Peyer's patch (tissue), 4 donors: ENCODE measurements around the gene MARK4. TPM values are rescaled to one million over a fixed set of nuclear protein-coding genes. Genes with fewer than 3 reads are reported as not detected.

ENCODE experiments used
- DNase-seq, 3 donors: peaks; one replicate each; pipeline ENCODE4 v3.0.0-alpha.2; 2017 to 2019
- H3K27ac ChIP-seq, 4 donors: fragments of 200-600 bp; sonication (generic); one replicate each; pipeline ENCODE4 v1.5.1; 2016 to 2019
- H3K27me3 ChIP-seq, 2 donors: fragments of 200-600 bp; sonication (generic); one replicate each; pipeline ENCODE4 v1.5.1; 2019
- H3K36me3 ChIP-seq, 3 donors: fragments of 200-600 bp; sonication (generic); one replicate each; pipeline ENCODE4 v1.5.1; 2016 to 2019
- H3K4me1 ChIP-seq, 4 donors: fragments of 200-600 bp; sonication (generic); one replicate each; pipeline ENCODE4 v1.5.1; 2016 to 2019
- H3K4me3 ChIP-seq, 4 donors: fragments of 200-600 bp; sonication (generic); 1 replicate in 3 of 4; 2 replicates in 1 of 4; pipeline ENCODE4 v1.5.1; 2016 to 2019; ENCODE audit warnings: mild to moderate bottlenecking in 1 of 4
- H3K9me3 ChIP-seq, 4 donors: fragments of 200-600 bp; sonication (generic); one replicate each; pipeline ENCODE4 v1.5.1; 2016 to 2019; ENCODE audit warnings: mild to moderate bottlenecking in 1 of 4
- CTCF ChIP-seq, 6 experiments: fragments of 450-650 bp in 4 of 6; fragments of 200-600 bp in 2 of 6; sonication (generic) in 1 of 6; IDR thresholded peaks; one replicate each; pipeline ENCODE4 v1.5.1; 2017 to 2019; ENCODE audit warnings: antibody characterized with exemption in 6 of 6, mild to moderate bottlenecking in 3 of 6, moderate library complexity in 1 of 6
- POLR2A ChIP-seq, 2 donors: fragments of 450-650 bp; IDR thresholded peaks; one replicate each; pipeline ENCODE4 v1.5.1; 2017; ENCODE audit warnings: antibody characterized with exemption in 2 of 2, mild to moderate bottlenecking in 2 of 2, moderate library complexity in 2 of 2
- total RNA-seq, 4 donors: library from RNA; depleted of rRNA; stranded (reverse); fragments of >200 nt; gene quantifications; one replicate each; pipeline ENCODE4 v1.1.0, GENCODE V29; 2016

The MARK4 gene
- total RNA-seq, 4 donors from 2014 or later = 8.1 to 63.5 (median 23.4) TPM

- Histone ChIP-seq H3K9me3 (no peaks in the 10 kb centered on the region), H3K4me1 (peaks cover 0 to 6% (median 0%) of the 10 kb centered on the region in 4 donors), H3K27me3 (peaks cover 0 to 7% of the 10 kb centered on the region in 2 donors), H3K4me3 (no peak overlapping the region), H3K36me3 (no peaks in the 10 kb centered on the region), H3K27ac (no peak overlapping the region)
- TF ChIP-seq POLR2A (IDR thresholded peaks at IDR 0.05) = no peak
- no peak for TF ChIP-seq CTCF (IDR thresholded peaks at IDR 0.05)
- no peak for DNase-seq
These were observed 70.1 kb downstream of the MARK4 start for GRCh38 chr19:45320997-45321775.

- no peak overlapping the region for H3K4me3 ChIP-seq
- DNase-seq = no peak
- no peaks in the 10 kb centered on the region for H3K9me3 ChIP-seq
- no peaks in the 10 kb centered on the region for H3K36me3 ChIP-seq
- no peak overlapping the region for H3K27ac ChIP-seq
- peaks cover 0 to 6% (median 0%) of the 10 kb centered on the region in 4 donors for H3K4me1 ChIP-seq
- TF ChIP-seq CTCF (IDR thresholded peaks at IDR 0.05) (no peak), POLR2A (IDR thresholded peaks at IDR 0.05) (no peak)
- peaks cover 0 to 7% of the 10 kb centered on the region in 2 donors for H3K27me3 ChIP-seq
These were observed 70.8 kb downstream of the MARK4 start for GRCh38 chr19:45321848-45322247.

GRCh38 chr19:45322311-45322710 is 71.2 kb downstream of the MARK4 start:
- Histone ChIP-seq H3K4me3 (no peak overlapping the region), H3K4me1 (peaks cover 0 to 6% (median 0%) of the 10 kb centered on the region in 4 donors), H3K27me3 (peaks cover 0 to 7% of the 10 kb centered on the region in 2 donors), H3K27ac (no peak overlapping the region), H3K36me3 (no peaks in the 10 kb centered on the region), H3K9me3 (no peaks in the 10 kb centered on the region)
- no peak for DNase-seq
- TF ChIP-seq POLR2A (IDR thresholded peaks at IDR 0.05) (no peak), CTCF (IDR thresholded peaks at IDR 0.05) (no peak)

GRCh38 chr19:45322744-45323281 is 71.7 kb downstream of the MARK4 start, which contains the start of gene CKM:
TSS of gene CKM (minus strand) at chr19:45322875. CDS start at chr19:45319713, 3,162 bp downstream.
- no peak within 1 kb of the TSS for H3K27ac ChIP-seq
- H3K4me3 ChIP-seq = peak within 1 kb of the TSS in 2 of 4 donors; percentile 11 to 12
- H3K9me3 ChIP-seq = no peaks in the 10 kb centered on the region
- no peaks in the 10 kb centered on the region for H3K36me3 ChIP-seq
- H3K4me1 ChIP-seq = peaks cover 0 to 6% (median 0%) of the 10 kb centered on the region in 4 donors
- DNase-seq = no peak
- peaks cover 0 to 7% of the 10 kb centered on the region in 2 donors for H3K27me3 ChIP-seq
- no peak for TF ChIP-seq CTCF (IDR thresholded peaks at IDR 0.05)
- no peak for TF ChIP-seq POLR2A (IDR thresholded peaks at IDR 0.05)

GRCh38 chr19:45323671-45324081 is 72.6 kb downstream of the MARK4 start:
- Histone ChIP-seq H3K4me1 (peaks cover 0 to 6% (median 0%) of the 10 kb centered on the region in 4 donors), H3K9me3 (no peaks in the 10 kb centered on the region), H3K27me3 (peaks cover 0 to 7% of the 10 kb centered on the region in 2 donors), H3K27ac (no peak overlapping the region), H3K4me3 (peak overlapping the region in 2 of 4 donors; percentile 11 to 12), H3K36me3 (no peaks in the 10 kb centered on the region)
- DNase-seq = no peak
- TF ChIP-seq POLR2A (IDR thresholded peaks at IDR 0.05) = no peak

GRCh38 chr19:45324349-45324907 is 73.4 kb downstream of the MARK4 start:
- Histone ChIP-seq H3K27me3 (peaks cover 0 to 7% of the 10 kb centered on the region in 2 donors), H3K4me3 (no peak overlapping the region), H3K27ac (no peak overlapping the region), H3K9me3 (no peaks in the 10 kb centered on the region), H3K36me3 (no peaks in the 10 kb centered on the region), H3K4me1 (peaks cover 0 to 6% (median 0%) of the 10 kb centered on the region in 4 donors)
- TF ChIP-seq CTCF (IDR thresholded peaks at IDR 0.05) = no peak
- TF ChIP-seq POLR2A (IDR thresholded peaks at IDR 0.05) = no peak
- DNase-seq = no peak
